ENCODE results near the gene LRRC8A.
"Not testable (repeated sequence)": the region's sequence is repeated elsewhere in the genome, so short reads cannot be mapped to it uniquely, and the experiment has no call there.

Gene LRRC8A

GRCh38 chr9:128881884-128882676 lies at the start of gene LRRC8A, which contains the start of gene KYAT1:
Gene LRRC8A, plus strand, starts transcription at chr9:128882133. Its CDS starts 25,032 bp downstream, at chr9:128907165.
Gene KYAT1, minus strand, starts transcription at chr9:128881950. Its CDS starts 36,545 bp downstream, at chr9:128845405.
- peak; percentile 93 for DNase-seq (ENCODE audit: low read depth)

GRCh38 chr9:128833696-128834095 lies 48.2 kb upstream of the LRRC8A start:
- no peak for DNase-seq (ENCODE audit: low read depth)

- no peak for DNase-seq (ENCODE audit: low read depth)
These were observed 46.4 kb upstream of the LRRC8A start for GRCh38 chr9:128835246-128836210.

- DNase-seq (ENCODE audit: low read depth) = no peak
These were observed 45.3 kb upstream of the LRRC8A start for GRCh38 chr9:128836509-128837145.

- no peak for DNase-seq (ENCODE audit: low read depth)
These were observed 43.6 kb upstream of the LRRC8A start for GRCh38 chr9:128838338-128838737.

- DNase-seq (ENCODE audit: low read depth) = no peak
These were observed 41.4 kb upstream of the LRRC8A start for GRCh38 chr9:128840524-128840923.

GRCh38 chr9:128841694-128842492 lies 40.0 kb upstream of the LRRC8A start:
- no peak for DNase-seq (ENCODE audit: low read depth)

GRCh38 chr9:128843171-128843570 lies 38.8 kb upstream of the LRRC8A start:
- DNase-seq (ENCODE audit: low read depth) = not testable (repeated sequence)

GRCh38 chr9:128845186-128845931 lies 36.6 kb upstream of the LRRC8A start:
- DNase-seq (ENCODE audit: low read depth) = no peak

GRCh38 chr9:128846680-128847030 lies 35.3 kb upstream of the LRRC8A start:
- DNase-seq (ENCODE audit: low read depth) = no peak

GRCh38 chr9:128847803-128848202 lies 34.1 kb upstream of the LRRC8A start:
- no peak for DNase-seq (ENCODE audit: low read depth)

GRCh38 chr9:128851024-128851423 lies 30.9 kb upstream of the LRRC8A start:
- DNase-seq (ENCODE audit: low read depth) = not testable (repeated sequence)

- peak; percentile 17 for DNase-seq (ENCODE audit: low read depth)
These were observed 29.9 kb upstream of the LRRC8A start for GRCh38 chr9:128851779-128852600.

- DNase-seq (ENCODE audit: low read depth) = not testable (repeated sequence)
These were observed 29.3 kb upstream of the LRRC8A start for GRCh38 chr9:128852646-128853045.

GRCh38 chr9:128854454-128854853 lies 27.5 kb upstream of the LRRC8A start:
- not testable (repeated sequence) for DNase-seq (ENCODE audit: low read depth)

- DNase-seq (ENCODE audit: low read depth) = not testable (repeated sequence)
These were observed 23.5 kb upstream of the LRRC8A start for GRCh38 chr9:128858476-128858875.

GRCh38 chr9:128860937-128861336 lies 21.0 kb upstream of the LRRC8A start:
- DNase-seq (ENCODE audit: low read depth) = no peak

- no peak for DNase-seq (ENCODE audit: low read depth)
These were observed 20.4 kb upstream of the LRRC8A start for GRCh38 chr9:128861501-128861900.

- DNase-seq (ENCODE audit: low read depth) = no peak
These were observed 19.5 kb upstream of the LRRC8A start for GRCh38 chr9:128862401-128862851.

GRCh38 chr9:128863647-128864046 lies 18.3 kb upstream of the LRRC8A start:
- no peak for DNase-seq (ENCODE audit: low read depth)
